ENCODE measurements around the gene AHDC1.

DNA sequence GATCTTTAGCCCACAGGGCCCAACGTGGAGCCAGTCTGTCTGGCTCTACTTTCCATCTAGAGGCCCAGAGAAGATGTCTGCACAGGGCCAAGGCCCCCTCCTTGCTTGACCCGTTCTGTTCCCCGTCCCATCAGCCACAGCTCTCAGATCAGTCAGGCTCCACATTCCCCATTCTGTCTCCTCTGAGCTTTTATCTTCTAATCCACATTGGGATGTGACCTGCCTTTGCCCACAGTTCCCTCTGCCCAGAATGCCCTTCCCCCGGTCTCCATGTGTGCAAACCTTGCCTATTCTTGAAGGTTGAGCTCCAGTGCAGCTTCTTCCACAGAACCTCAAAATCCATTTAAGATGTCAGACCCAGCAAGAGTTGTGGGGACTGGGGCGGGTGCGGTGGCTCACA lies 60.7 kb downstream of the AHDC1 start:
- TF ChIP-seq, protein P1, sequence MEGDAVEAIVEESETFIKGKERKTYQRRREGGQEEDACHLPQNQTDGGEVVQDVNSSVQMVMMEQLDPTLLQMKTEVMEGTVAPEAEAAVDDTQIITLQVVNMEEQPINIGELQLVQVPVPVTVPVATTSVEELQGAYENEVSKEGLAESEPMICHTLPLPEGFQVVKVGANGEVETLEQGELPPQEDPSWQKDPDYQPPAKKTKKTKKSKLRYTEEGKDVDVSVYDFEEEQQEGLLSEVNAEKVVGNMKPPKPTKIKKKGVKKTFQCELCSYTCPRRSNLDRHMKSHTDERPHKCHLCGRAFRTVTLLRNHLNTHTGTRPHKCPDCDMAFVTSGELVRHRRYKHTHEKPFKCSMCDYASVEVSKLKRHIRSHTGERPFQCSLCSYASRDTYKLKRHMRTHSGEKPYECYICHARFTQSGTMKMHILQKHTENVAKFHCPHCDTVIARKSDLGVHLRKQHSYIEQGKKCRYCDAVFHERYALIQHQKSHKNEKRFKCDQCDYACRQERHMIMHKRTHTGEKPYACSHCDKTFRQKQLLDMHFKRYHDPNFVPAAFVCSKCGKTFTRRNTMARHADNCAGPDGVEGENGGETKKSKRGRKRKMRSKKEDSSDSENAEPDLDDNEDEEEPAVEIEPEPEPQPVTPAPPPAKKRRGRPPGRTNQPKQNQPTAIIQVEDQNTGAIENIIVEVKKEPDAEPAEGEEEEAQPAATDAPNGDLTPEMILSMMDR (conservative IDR thresholded peaks at IDR 0.05; ENCODE audit: low read length), result no peak
- no peak for TF ChIP-seq EZH2phosphoT487 (IDR thresholded peaks at IDR 0.05; ENCODE audit: borderline replicate concordance, low read depth, low read length)
